Thyroid gland (tissue), 4 donors: ENCODE data around the gene ACKR4. TPM values are rescaled to one million over a fixed set of nuclear protein-coding genes. Genes with fewer than 3 reads are reported as not detected.

Experiments
- DNase-seq, 2 donors: peaks; one replicate each; pipeline ENCODE4 v3.0.0-alpha.2; 2019
- H3K27ac ChIP-seq, 3 donors: fragments of 200-600 bp; sonication (generic); 1 replicate in 2 of 3; 2 replicates in 1 of 3; pipeline ENCODE4 v1.5.1; 2016 to 2019; ENCODE audit warnings: mild to moderate bottlenecking in 1 of 3, moderate library complexity in 1 of 3
- H3K27me3 ChIP-seq: fragments of 200-600 bp; sonication (generic); one replicate; pipeline ENCODE4 v1.5.1; 2019
- H3K36me3 ChIP-seq, 2 donors: fragments of 200-600 bp; sonication (generic); one replicate each; pipeline ENCODE4 v1.5.1; 2016 to 2019
- H3K4me1 ChIP-seq, 2 donors: fragments of 200-600 bp; sonication (generic); one replicate each; pipeline ENCODE4 v1.5.1; 2017 to 2019
- H3K4me3 ChIP-seq, 3 donors: fragments of 200-600 bp; sonication (generic); replicated peaks in 1 of 3; 1 replicate in 2 of 3; 2 replicates in 1 of 3; pipeline ENCODE4 v1.5.1; 2016; ENCODE audit warnings: mild to moderate bottlenecking in 1 of 3
- H3K9me3 ChIP-seq: fragments of 200-600 bp; sonication (generic); one replicate; pipeline ENCODE4 v1.5.1; 2017
- CTCF ChIP-seq, 6 experiments: fragments of 200-600 bp in 3 of 6; fragments of 450-650 bp in 3 of 6; sonication (generic) in 3 of 6; IDR thresholded peaks; one replicate each; pipeline ENCODE4 v1.5.1; 2016 to 2019; ENCODE audit warnings: antibody characterized with exemption in 6 of 6, mild to moderate bottlenecking in 2 of 6, inconsistent platforms in 1 of 6, moderate library complexity in 1 of 6
- POLR2A ChIP-seq, 2 donors: fragments of 450-650 bp; IDR thresholded peaks; one replicate each; pipeline ENCODE4 v1.6.1; 2017; ENCODE audit warnings: antibody characterized with exemption in 2 of 2, mild to moderate bottlenecking in 2 of 2, moderate library complexity in 1 of 2
- WGBS, 2 donors: methylation state at CpG; one replicate each; pipeline ENCODE4 v1.1.5; 2017; 5-methylcytosine and 5-hydroxymethylcytosine counted together
- intact Hi-C: fragments of 100-400 bp; cut with DNase I; formaldehyde crosslinking; loops from one replicate; pipeline ENCODE4 v1.15.1; 2023
- total RNA-seq, 4 donors: library from RNA; depleted of rRNA; stranded (reverse); fragments of >200 nt; gene quantifications; one replicate each; pipeline ENCODE4 v1.2.3, GENCODE V29; 2016

The ACKR4 gene
- total RNA-seq, 4 donors from 2014 or later, result 1.8 to 4.6 (median 2.1) TPM; not detected in 1

DNA sequence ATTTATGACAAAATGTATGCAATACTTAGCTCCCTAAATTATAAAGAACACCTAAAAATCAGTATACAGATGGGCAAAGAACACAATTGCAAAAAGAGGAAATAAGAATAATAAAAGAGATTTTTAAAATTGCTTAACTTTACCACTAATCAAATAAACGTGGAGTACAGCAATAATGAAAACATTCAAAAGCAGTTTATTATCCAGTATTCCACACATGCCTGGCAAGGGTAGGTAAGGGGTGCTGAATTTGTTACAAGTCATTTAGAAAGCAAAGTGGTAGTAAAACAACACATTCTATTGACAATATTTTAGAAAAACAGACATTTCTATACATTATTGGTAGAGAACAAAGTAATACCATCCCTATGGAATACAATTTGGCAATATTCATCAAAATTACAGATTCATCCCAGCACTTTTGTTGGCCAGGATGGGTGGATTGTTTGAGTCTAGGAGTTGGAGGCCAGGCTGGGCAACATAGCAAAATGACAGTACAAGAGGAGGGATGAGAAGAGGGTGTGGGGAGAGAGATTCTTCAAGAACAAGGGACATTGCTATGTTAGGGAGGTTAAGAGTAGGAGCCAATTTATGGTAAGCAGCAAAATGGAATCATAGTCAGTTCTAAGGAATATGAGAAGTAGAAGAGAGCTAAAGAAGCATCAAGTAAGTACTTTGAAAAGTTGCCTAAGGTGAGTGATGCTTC lies 3.7 kb upstream of the ACKR4 start:
- Histone ChIP-seq H3K9me3 (no peaks in the 10 kb centered on the region), H3K4me1 (no peaks in the 10 kb centered on the region), H3K27ac (no peak overlapping the region), H3K27me3 (no peaks in the 10 kb centered on the region), H3K36me3 (no peaks in the 10 kb centered on the region), H3K4me3 (no peak overlapping the region)
- intact Hi-C loops, result no loop called here
- TF ChIP-seq POLR2A (IDR thresholded peaks at IDR 0.05) (no peak), CTCF (IDR thresholded peaks at IDR 0.05) (no peak)
- no peak for DNase-seq
- WGBS, 2 donors, result 72 to 79% methylated on average over 1 of the region's 1 CpG

DNA sequence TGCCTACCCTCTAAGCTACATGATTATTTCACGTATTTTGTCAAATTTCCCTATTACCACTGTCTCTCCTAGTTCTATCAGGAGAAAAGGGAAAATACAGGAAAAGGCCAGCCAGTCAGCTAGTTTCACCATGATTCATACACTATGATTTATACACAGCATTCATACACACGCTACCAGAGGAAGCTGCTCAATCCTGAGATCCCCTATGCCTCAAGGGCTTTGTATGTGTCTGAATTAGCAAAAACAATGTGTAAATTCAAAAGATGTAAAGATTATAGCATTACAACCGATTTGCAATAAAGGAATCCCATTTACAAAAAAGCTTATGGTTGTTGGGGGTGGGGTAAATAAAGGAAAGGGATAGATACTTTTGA lies 3.1 kb upstream of the ACKR4 start:
- 82 to 89% methylated on average over 3 of the region's 3 CpGs for WGBS, 2 donors
- H3K27me3 ChIP-seq, result no peaks in the 10 kb centered on the region
- H3K9me3 ChIP-seq, result no peaks in the 10 kb centered on the region
- H3K4me3 ChIP-seq, result no peak overlapping the region
- H3K36me3 ChIP-seq, result no peaks in the 10 kb centered on the region
- TF ChIP-seq POLR2A (IDR thresholded peaks at IDR 0.05) (no peak), CTCF (IDR thresholded peaks at IDR 0.05) (no peak)
- no peaks in the 10 kb centered on the region for H3K4me1 ChIP-seq
- intact Hi-C loops, result no loop called here
- H3K27ac ChIP-seq, result no peak overlapping the region
- DNase-seq, result no peak

GRCh38 chr3:132594498-132594897 lies 2.6 kb upstream of the ACKR4 start:
- Histone ChIP-seq H3K36me3 (peaks cover 0 to 2% of the 10 kb centered on the region in 2 donors), H3K27me3 (no peaks in the 10 kb centered on the region), H3K27ac (no peak overlapping the region), H3K4me3 (no peak overlapping the region), H3K4me1 (no peaks in the 10 kb centered on the region), H3K9me3 (no peaks in the 10 kb centered on the region)
- TF ChIP-seq POLR2A (IDR thresholded peaks at IDR 0.05) (no peak), CTCF (IDR thresholded peaks at IDR 0.05) (no peak)
- intact Hi-C loops, result no loop called here
- DNase-seq, result no peak

DNA sequence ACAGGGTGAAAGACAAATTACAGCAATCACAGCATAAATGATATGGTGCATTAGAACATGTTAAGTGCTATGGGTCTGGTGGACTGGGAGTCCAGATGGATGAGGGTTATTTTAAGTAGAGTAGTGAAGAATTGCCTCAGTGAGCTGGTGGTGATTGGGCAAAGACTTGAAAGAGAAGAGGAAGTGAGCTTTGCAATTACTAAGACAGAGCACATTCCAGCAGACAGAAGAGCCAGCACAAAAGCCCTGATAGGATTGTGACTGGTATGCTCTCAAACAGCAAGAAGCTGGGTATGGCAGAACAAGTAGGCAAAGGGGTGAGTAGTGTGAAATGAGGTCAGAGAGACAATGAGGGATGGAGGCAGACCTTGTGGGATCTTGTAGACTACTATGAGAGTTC lies 2.1 kb upstream of the ACKR4 start:
- intact Hi-C loops, result no loop called here
- TF ChIP-seq CTCF (IDR thresholded peaks at IDR 0.05) (no peak), POLR2A (IDR thresholded peaks at IDR 0.05) (no peak)
- H3K36me3 ChIP-seq, result peaks cover 0 to 2% of the 10 kb centered on the region in 2 donors
- no peaks in the 10 kb centered on the region for H3K27me3 ChIP-seq
- DNase-seq, result no peak
- no peaks in the 10 kb centered on the region for H3K4me1 ChIP-seq
- no peaks in the 10 kb centered on the region for H3K9me3 ChIP-seq
- no peak overlapping the region for H3K27ac ChIP-seq
- no peak overlapping the region for H3K4me3 ChIP-seq

DNA sequence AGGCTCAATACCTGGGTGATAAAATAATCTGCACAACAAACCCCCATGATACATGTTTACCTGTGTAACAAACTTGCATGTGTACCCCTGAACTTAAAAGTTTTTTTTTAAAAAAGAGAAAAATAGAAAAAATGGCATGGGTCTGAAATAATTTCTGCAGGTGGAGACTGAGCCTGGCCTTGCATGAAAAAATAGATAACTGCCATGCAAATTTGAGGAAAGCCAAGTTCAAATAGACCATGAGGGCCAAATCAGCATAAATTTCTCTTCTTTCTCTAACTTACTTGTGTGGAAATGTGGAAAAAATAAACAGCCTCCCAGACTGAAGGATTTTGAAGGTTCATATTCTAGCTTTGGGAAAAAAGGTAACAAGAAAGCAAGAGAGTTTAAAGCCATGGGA lies 744 bp upstream of the ACKR4 start:
- no peak for DNase-seq
- peaks cover 0 to 2% of the 10 kb centered on the region in 2 donors for H3K36me3 ChIP-seq
- H3K4me1 ChIP-seq, result no peaks in the 10 kb centered on the region
- no peaks in the 10 kb centered on the region for H3K27me3 ChIP-seq
- intact Hi-C loops, result no loop called here
- no peak overlapping the region for H3K27ac ChIP-seq
- no peak overlapping the region for H3K4me3 ChIP-seq
- no peaks in the 10 kb centered on the region for H3K9me3 ChIP-seq
- TF ChIP-seq POLR2A (IDR thresholded peaks at IDR 0.05) (no peak), CTCF (IDR thresholded peaks at IDR 0.05) (no peak)
